ENCODE data around the gene HSD3B2. TPM values are rescaled to one million over a fixed set of nuclear protein-coding genes. Genes with fewer than 3 reads are reported as not detected.

HSD3B2 gene
- total and polyA plus RNA-seq, 2 of the 13 experiments (the other 11 are each of a cell fraction or from before 2014, with no cell fraction given), result 0.20 TPM; not detected in 1

DNA sequence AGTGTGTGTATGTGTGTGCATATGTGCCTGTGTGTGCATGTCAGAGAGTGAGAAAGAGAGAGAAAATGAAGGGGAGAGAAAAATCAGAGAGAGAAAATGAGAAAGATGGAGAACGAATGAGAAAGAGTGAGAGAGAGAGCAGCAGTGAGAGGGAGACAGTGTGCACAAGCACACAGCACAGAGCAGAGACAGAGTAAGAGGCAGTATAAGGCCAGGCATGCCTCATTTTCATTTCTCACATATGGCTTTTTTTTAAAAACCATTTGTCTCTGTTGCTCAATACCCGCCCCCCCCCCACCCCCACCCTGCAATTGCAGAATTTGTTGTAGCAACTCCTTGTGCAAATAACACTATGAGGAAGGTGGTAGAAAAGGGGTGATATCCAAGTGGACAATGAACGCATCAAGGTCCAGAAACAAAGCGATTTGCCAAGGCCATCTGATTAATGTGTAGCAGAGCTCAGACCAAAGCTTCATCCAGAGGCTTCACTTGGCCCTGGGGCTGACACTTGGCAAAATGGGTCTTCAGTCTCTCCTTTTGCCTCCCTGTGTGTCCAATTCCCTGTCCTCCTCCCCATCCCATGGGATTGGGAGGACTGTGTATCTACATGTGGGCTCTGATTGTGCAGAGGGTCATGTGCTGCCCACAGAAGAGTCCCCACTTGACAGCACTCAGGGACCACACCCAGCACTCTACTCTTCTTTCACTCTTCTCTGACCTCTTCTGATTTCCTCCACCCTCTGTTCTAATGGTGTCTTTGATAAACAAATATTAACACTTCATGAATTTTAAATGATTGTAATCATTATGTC is 53.1 kb downstream of the HSD3B2 start (continued):
- TF ChIP-seq SOX13 (IDR thresholded peaks at IDR 0.05), result peak; percentile 75; the same call in 1 of the 2 replicates
- peak in 1 of 2 experiments; percentile 85; a peak in 2 of 4 replicates for TF ChIP-seq SOX13 (CRISPR knock-in tag; conservative IDR thresholded peaks at IDR 0.05 in 1 of 2, IDR thresholded peaks at IDR 0.05 in 1 of 2)
- peak; percentile 83 for TF ChIP-seq SOX5 (CRISPR knock-in tag; IDR thresholded peaks at IDR 0.05; ENCODE audit: borderline replicate concordance)
- TF ChIP-seq ZNF10 (CRISPR knock-in tag; IDR thresholded peaks at IDR 0.05; ENCODE audit: borderline replicate concordance, low read depth), result no peak
- TF ChIP-seq, protein P1, sequence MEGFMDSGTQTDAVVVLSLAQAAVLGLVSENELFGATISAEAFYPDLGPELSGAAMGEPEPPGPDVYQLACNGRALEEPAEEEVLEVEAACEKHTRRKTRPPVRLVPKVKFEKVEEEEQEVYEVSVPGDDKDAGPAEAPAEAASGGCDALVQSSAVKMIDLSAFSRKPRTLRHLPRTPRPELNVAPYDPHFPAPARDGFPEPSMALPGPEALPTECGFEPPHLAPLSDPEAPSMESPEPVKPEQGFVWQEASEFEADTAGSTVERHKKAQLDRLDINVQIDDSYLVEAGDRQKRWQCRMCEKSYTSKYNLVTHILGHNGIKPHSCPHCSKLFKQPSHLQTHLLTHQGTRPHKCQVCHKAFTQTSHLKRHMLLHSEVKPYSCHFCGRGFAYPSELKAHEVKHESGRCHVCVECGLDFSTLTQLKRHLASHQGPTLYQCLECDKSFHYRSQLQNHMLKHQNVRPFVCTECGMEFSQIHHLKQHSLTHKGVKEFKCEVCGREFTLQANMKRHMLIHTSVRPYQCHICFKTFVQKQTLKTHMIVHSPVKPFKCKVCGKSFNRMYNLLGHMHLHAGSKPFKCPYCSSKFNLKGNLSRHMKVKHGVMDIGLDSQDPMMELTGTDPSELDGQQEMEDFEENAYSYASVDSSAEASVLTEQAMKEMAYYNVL (CRISPR knock-in tag; IDR thresholded peaks at IDR 0.05; ENCODE audit: borderline replicate concordance), result peak; percentile 87
- no peak for TF ChIP-seq CENPT (CRISPR knock-in tag; IDR thresholded peaks at IDR 0.05; ENCODE audit: low read depth)
- TF ChIP-seq CC2D1A (CRISPR knock-in tag; IDR thresholded peaks at IDR 0.05), result no peak
- TF ChIP-seq, protein P2, sequence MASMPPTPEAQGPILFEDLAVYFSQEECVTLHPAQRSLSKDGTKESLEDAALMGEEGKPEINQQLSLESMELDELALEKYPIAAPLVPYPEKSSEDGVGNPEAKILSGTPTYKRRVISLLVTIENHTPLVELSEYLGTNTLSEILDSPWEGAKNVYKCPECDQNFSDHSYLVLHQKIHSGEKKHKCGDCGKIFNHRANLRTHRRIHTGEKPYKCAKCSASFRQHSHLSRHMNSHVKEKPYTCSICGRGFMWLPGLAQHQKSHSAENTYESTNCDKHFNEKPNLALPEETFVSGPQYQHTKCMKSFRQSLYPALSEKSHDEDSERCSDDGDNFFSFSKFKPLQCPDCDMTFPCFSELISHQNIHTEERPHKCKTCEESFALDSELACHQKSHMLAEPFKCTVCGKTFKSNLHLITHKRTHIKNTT (CRISPR knock-in tag; IDR thresholded peaks at IDR 0.05), result no peak
- TF ChIP-seq ZFP37 (CRISPR knock-in tag; IDR thresholded peaks at IDR 0.05; ENCODE audit: borderline replicate concordance), result no peak
- TF ChIP-seq ZNF569 (CRISPR knock-in tag; IDR thresholded peaks at IDR 0.05; ENCODE audit: borderline replicate concordance), result no peak
- TF ChIP-seq ZBTB10 (CRISPR knock-in tag; IDR thresholded peaks at IDR 0.05; ENCODE audit: borderline replicate concordance), result no peak
- TF ChIP-seq ZFYVE20 (CRISPR knock-in tag; IDR thresholded peaks at IDR 0.05; ENCODE audit: borderline replicate concordance, low read depth), result no peak
- peak; percentile 58; the same call in 1 of the 2 replicates for TF ChIP-seq ZBTB37 (CRISPR knock-in tag; IDR thresholded peaks at IDR 0.05)
- TF ChIP-seq HNF1A (IDR thresholded peaks at IDR 0.05; ENCODE audit: low read depth), result peak; percentile 38; the same call in 1 of the 2 replicates
- TF ChIP-seq HNF1A (CRISPR knock-in tag; IDR thresholded peaks at IDR 0.05; ENCODE audit: borderline replicate concordance), result no peak

Data from HepG2 (cell line).